Keratinocyte (primary cell): ENCODE results near the gene RUNX1. TPM values are rescaled to one million over a fixed set of nuclear protein-coding genes. Genes with fewer than 3 reads are reported as not detected.
A peak's percentile ranks its signal among the peaks of the same experiment; 100 is the strongest.

ENCODE experiments used
- DNase-seq: peaks from one replicate; pipeline ENCODE4 v3.0.0-alpha.2; 2011; ENCODE audit warnings: low read depth, missing footprints, low spot score
- FAIRE-seq: peaks from 2 replicates; lab custom pipeline; 2011; peaks lifted over from hg19 to GRCh38; lab: Jason Lieb, UNC
- H2AFZ ChIP-seq: 2 replicates; pipeline ENCODE4 v1.6.0; 2012; ENCODE audit warnings: low read length, control low read depth, inconsistent platforms; ENCODE audit not compliant: control insufficient read depth
- H3K27ac ChIP-seq: 2 replicates; pipeline ENCODE4 v1.5.1; 2011; ENCODE audit warnings: low read length; ENCODE audit not compliant: control insufficient read depth, insufficient read depth
- H3K27me3 ChIP-seq: 3 replicates; pipeline ENCODE4 v1.6.0; 2011; ENCODE audit warnings: low read length; ENCODE audit not compliant: control insufficient read depth, insufficient read depth; ENCODE audit errors: extremely low read depth
- H3K36me3 ChIP-seq, 2 experiments: 2 replicates in 1 of 2; 3 replicates in 1 of 2; pipeline ENCODE4 v1.5.1; 2011; ENCODE audit warnings: low read length in 2 of 2, mild to moderate bottlenecking in 1 of 2; ENCODE audit not compliant: control insufficient read depth in 2 of 2, insufficient read depth in 2 of 2; ENCODE audit errors: extremely low read depth in 1 of 2
- H3K4me1 ChIP-seq: 3 replicates; pipeline ENCODE4 v1.5.1; 2011; ENCODE audit warnings: low read length; ENCODE audit not compliant: control insufficient read depth, insufficient read depth; ENCODE audit errors: extremely low read depth
- H3K4me2 ChIP-seq: 3 replicates; pipeline ENCODE4 v1.6.0; 2011; ENCODE audit warnings: low read depth, low read length; ENCODE audit not compliant: control insufficient read depth, insufficient read depth; ENCODE audit errors: extremely low read depth
- H3K4me3 ChIP-seq, 3 experiments: fragments of 200-600 bp in 1 of 3; sonication (generic) in 1 of 3; 2 replicates in 2 of 3; 3 replicates in 1 of 3; pipeline ENCODE4 v1.5.1; 2011 to 2016; ENCODE audit warnings: low read length in 3 of 3, mild to moderate bottlenecking in 3 of 3, control low read depth in 2 of 3, inconsistent platforms in 1 of 3, low read depth in 1 of 3, mixed read lengths in 1 of 3, mixed run types in 1 of 3, moderate library complexity in 1 of 3; ENCODE audit not compliant: control insufficient read depth in 2 of 3, insufficient read depth in 2 of 3; ENCODE audit errors: extremely low read depth in 1 of 3
- H3K79me2 ChIP-seq: 2 replicates; pipeline ENCODE4 v1.6.0; 2012; ENCODE audit warnings: low read length; ENCODE audit not compliant: control insufficient read depth, insufficient read depth
- H3K9ac ChIP-seq: 3 replicates; pipeline ENCODE4 v1.6.0; 2011; ENCODE audit warnings: low read length; ENCODE audit not compliant: control insufficient read depth, insufficient read depth; ENCODE audit errors: extremely low read depth
- H3K9me1 ChIP-seq: 3 replicates; pipeline ENCODE4 v1.6.0; 2011; ENCODE audit warnings: low read length; ENCODE audit not compliant: control insufficient read depth, insufficient read depth; ENCODE audit errors: extremely low read depth
- H3K9me3 ChIP-seq: 2 replicates; pipeline ENCODE4 v1.5.1; 2012; ENCODE audit warnings: low read depth, low read length; ENCODE audit not compliant: control insufficient read depth
- H4K20me1 ChIP-seq: 3 replicates; pipeline ENCODE4 v1.6.0; 2011; ENCODE audit warnings: low read length; ENCODE audit not compliant: control insufficient read depth, insufficient read depth; ENCODE audit errors: extremely low read depth
- CTCF ChIP-seq, 3 experiments: IDR thresholded peaks in 1 of 3; conservative IDR thresholded peaks in 1 of 3; optimal IDR thresholded peaks in 1 of 3; 2 replicates in 2 of 3; 3 replicates in 1 of 3; pipeline versions ENCODE3 to v1.5.1; 2011; ENCODE audit warnings: low read length in 3 of 3, mild to moderate bottlenecking in 3 of 3, moderate library complexity in 2 of 3, control low read depth in 1 of 3, inconsistent platforms in 1 of 3; ENCODE audit not compliant: insufficient read depth in 2 of 3; ENCODE audit errors: extremely low read depth in 1 of 3
- EZH2 ChIP-seq: IDR thresholded peaks from one replicate; pipeline ENCODE4 v1.6.1; 2012; ENCODE audit warnings: inconsistent platforms, mild to moderate bottlenecking, low read length, moderate library complexity
- dilution Hi-C: fragments of 300-500 bp; cut with MboI; formaldehyde crosslinking; loops from one replicate; pipeline ENCODE4 v1.7.0; 2020; ENCODE audit warnings: low sequenced_read_pairs; ENCODE audit not compliant: extremely low pct_ligation_motif_present
- polyA plus RNA-seq, 5 experiments: library from polyadenylated mRNA; depleted of rRNA in 3 of 5; stranded (reverse) in 3 of 5; stranded (forward) in 1 of 5; unstranded in 1 of 5; fragments of >200 nt; gene quantifications; 1 replicate in 1 of 5; 2 replicates in 3 of 5; 3 replicates in 1 of 5; pipeline versions ENCODE4 v1.2.1 to v1.2.3, GENCODE V29; 2011 to 2012; ENCODE audit warnings: missing spikeins in 2 of 5, low read depth in 1 of 5, low replicate concordance in 1 of 5

Gene RUNX1
- polyA plus RNA-seq, 1 donor (not counting 4 experiments of a cell fraction or from before 2014, with no cell fraction given), result 44.9 TPM

GRCh38 chr21:35079181-35079580, 30.1 kb upstream of the RUNX1 start:
- H3K4me1 ChIP-seq, result peaks cover 24% of the 10 kb centered on the region
- no peak overlapping the region for H3K27ac ChIP-seq
- no peaks in the 10 kb centered on the region for H3K9me1 ChIP-seq
- no peak overlapping the region for H3K4me2 ChIP-seq
- H3K9ac ChIP-seq, result no peak overlapping the region
- H2AFZ ChIP-seq, result no peak overlapping the region
- no peak for DNase-seq
- no peak for FAIRE-seq
- H3K27me3 ChIP-seq, result no peaks in the 10 kb centered on the region
- H4K20me1 ChIP-seq, result no peaks in the 10 kb centered on the region
- no peaks in the 10 kb centered on the region for H3K36me3 ChIP-seq
- H3K9me3 ChIP-seq, result peaks cover 6% of the 10 kb centered on the region
- TF ChIP-seq CTCF (optimal IDR thresholded peaks at IDR 0.05 in 1 of 3, IDR thresholded peaks at IDR 0.05 in 1 of 3, conservative IDR thresholded peaks at IDR 0.05 in 1 of 3; ENCODE audit: extremely low read depth in 1 of 3, insufficient read depth in 2 of 3, low read length in 3 of 3) (no peak), EZH2 (no peak)
- H3K4me3 ChIP-seq, result no peak overlapping the region
- dilution Hi-C loops, result no loop called here
- no peaks in the 10 kb centered on the region for H3K79me2 ChIP-seq

- Histone ChIP-seq H3K79me2 (no peaks in the 10 kb centered on the region), H3K36me3 (no peaks in the 10 kb centered on the region), H3K4me2 (no peak overlapping the region), H3K4me1 (peaks cover 24% of the 10 kb centered on the region), H3K4me3 (no peak overlapping the region), H3K9me1 (no peaks in the 10 kb centered on the region), H3K9ac (no peak overlapping the region), H3K9me3 (no peaks in the 10 kb centered on the region), H4K20me1 (no peaks in the 10 kb centered on the region), H2AFZ (peak overlapping the region; percentile 30), H3K27me3 (no peaks in the 10 kb centered on the region), H3K27ac (no peak overlapping the region)
- FAIRE-seq (no peak), DNase-seq (no peak)
- TF ChIP-seq CTCF (optimal IDR thresholded peaks at IDR 0.05 in 1 of 3, IDR thresholded peaks at IDR 0.05 in 1 of 3, conservative IDR thresholded peaks at IDR 0.05 in 1 of 3; ENCODE audit: extremely low read depth in 1 of 3, insufficient read depth in 2 of 3, low read length in 3 of 3) (no peak), EZH2 (no peak)
- dilution Hi-C loops, result no loop called here
Observed at GRCh38 chr21:35077975-35078374, 28.9 kb upstream of the RUNX1 start.
